NCI-H146 treated with DMSO at 0.1 percent for 48 hours (cell line): ENCODE measurements around the gene ENTPD6.
"Not testable (repeated sequence)": the region's sequence is repeated elsewhere in the genome, so short reads cannot be mapped to it uniquely, and the experiment has no call there.

Experiments used
- DNase-seq: peaks from one replicate; lab custom pipeline; 2025; ENCODE audit not compliant: unreplicated experiment; lab: John Stamatoyannopoulos, UW

Gene ENTPD6

DNA sequence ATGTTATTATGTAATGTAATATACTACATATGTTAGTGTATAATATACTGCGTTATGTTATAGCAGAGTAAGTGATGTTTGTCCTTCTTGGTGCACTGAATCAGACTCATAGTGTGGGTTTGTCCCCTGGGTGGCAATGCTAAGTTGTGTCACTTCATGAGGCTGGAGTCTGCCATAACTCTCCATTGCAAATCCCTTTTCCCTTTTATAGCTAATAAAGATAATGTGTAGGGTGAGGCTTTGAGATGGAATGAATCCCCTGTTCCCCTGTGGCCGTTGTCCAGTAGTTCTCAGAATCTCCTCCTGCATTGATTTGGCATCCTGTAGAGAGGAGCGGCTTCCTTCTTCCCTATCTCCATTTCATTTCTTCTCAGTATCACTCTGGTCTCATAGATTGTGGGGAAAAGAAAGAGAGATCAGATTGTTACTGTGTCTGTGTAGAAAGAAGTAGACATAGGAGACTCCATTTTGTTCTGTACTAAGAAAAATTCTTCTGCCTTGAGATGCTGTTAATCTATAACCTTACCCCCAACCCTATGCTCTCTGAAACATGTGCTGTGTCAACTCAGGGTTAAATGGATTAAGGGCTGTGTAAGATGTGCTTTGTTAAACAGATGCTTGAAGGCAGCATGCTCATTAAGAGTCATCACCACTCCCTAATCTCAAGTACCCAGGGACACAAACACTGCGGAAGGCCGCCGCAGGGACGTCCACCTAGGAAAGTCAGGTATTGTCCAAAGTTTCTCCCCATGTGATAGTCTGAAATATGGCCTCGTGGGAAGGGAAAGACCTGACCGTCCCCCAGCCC is 45.5 kb downstream of the ENTPD6 start:
- not testable (repeated sequence) for DNase-seq

DNA sequence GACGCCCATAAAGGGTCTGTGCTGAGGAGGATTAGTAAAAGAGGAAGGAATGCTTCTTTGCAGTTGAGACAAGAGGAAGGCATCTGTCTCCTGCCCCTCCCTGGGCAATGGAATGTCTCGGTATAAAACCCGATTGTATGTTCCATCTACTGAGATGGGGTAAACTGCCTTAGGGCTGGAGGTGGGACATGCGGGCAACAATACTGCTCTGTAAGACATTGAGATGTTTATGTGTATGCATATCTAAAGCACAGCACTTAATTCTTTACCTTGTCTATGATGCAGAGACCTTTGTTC is 46.1 kb downstream of the ENTPD6 start:
- not testable (repeated sequence) for DNase-seq

DNA sequence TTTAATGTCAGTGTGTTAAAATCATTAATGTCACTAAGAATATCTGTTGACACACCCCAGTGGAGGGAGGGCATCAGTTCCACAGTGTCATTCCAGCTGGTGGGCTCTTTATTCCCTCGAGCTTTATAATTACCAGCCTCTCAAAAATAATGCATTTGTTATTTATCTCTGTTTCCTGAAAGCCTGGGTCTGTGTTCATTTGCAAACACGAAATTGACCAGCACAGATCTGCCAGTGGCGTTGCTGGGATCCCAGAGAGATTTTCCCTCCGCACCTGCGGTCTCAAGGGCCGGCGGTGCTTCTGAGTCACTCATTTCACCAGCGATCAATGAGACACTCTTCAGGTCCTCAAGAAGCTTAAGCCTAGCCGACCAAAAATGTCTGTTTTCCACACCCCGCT is 46.7 kb downstream of the ENTPD6 start:
- DNase-seq: peak; percentile 48

DNA sequence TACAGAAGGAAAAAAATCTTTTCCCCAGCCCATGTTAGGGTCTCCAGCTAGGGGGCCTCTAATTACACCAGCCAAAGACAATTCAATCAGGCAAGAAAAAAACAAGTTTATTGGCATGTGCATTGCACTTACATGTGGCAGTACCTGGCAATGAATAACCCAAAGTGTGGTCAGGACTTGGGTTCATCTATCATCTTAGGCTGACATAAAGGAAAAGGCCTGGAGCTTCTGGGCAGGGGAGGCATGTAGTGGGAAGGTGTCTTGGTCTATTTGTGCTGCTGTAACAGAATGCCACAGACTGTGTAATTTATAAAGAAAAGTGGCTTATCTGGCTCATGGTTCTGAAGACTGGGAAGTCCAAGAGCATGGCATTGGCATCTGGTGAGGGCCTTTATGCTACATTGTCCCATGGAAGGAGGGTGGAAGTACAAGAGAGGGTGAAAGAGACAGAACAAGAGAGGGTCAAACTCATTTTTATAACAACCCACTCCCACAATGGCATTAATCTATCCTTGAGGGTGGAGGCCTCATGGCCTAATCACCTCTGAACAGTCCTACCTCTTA is 48.0 kb downstream of the ENTPD6 start:
- DNase-seq: no peak

DNA sequence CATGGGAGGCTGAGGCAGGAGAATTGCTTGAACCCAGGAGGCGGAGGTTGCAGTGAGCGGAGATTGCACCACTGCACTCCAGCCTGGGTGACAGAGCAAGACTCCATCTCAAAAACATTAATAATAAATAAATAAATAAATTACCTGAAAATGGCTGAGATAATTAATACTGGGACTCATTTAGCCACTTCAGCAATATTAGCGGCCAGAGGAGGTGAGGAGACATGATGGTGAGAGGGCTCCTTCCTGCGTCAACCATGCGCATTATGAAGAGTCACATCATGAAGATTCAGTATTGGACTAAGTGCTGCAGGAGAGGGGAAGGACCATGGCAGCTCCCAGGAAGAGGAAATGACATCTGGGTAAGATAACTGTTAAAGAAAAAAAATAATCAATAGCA is 49.5 kb downstream of the ENTPD6 start:
- no peak for DNase-seq

DNA sequence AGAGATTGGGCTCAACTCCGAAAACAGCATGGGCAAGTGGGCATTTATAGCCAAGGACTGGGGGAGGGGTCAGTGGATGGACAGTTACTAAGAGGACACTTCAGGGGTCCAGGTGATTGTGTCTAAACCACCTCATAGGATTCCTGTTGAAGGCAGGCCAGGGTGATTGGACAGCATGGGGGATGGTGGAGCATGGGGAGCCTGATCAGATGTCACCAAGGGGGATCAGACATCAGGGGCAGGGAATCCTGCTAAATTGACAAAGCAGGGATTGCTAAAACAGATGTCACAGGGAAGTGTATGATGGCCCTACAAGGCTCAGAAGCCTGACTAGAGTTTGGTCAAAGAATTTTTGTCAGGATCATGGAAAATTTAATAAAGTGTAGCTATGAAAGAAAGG is 49.9 kb downstream of the ENTPD6 start:
- DNase-seq: no peak

DNA sequence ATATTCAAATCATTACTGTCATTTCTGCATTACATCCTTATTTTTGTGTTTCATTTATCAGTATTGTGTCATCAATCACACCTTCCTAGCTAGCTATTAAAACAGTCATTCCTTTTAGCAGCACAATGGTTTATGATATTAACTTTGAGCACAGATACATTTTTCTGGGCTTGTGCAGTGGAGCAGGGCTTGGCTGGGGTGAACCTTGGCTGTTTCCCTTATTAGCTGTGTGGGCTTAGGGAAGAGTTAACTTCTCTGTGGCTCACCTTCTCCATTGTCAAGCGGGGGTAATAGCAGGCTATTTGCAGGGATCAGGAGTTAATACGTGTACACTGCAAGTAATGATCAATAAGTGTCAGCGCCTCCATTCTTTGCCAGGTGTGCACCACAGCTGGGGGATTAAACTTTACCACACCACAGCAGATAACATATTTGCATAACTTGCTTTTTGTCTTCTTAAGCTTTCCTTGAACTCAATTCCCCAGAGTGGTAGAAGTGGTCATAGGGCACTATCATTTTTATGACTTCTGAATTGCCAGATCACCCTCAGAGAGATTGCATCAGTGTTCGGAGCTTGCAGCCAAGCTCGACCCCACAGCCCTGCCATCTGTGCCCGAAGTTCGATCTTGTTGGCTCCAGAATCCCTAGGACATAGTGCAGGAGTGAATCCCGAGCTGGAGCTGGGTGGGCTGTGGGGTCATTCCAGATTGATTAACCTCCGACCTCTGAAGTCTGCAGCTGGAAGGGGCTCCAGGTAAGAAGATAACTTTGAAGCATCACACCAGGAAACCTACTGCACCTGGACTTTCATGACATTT is 50.9 kb downstream of the ENTPD6 start:
- DNase-seq: no peak

DNA sequence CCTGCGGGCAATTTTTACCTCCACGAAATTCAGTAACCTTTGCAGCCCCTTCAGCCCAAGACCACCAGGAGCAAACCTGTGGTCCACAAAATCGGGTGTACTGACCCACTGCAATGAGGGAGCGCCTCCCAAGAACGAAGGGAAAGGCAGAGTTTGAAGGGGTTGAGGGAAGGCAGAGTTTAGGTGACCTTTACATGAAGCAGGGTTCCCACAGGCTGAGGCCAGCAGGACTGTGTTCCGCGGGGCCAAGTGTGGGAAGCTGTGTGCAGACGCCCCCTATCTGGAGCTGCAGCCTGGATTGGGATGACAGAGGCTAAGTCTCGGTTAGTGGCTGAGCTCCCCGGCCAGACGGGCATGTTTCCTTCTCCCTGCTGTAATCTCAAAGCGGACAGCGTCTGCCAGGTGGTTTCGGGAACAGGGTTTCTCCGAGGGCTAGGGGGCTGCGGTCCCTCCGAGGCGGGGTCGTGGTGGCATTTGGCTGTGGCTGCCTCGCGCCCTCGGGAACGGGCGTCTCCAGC is 51.5 kb downstream of the ENTPD6 start:
- no peak for DNase-seq

DNA sequence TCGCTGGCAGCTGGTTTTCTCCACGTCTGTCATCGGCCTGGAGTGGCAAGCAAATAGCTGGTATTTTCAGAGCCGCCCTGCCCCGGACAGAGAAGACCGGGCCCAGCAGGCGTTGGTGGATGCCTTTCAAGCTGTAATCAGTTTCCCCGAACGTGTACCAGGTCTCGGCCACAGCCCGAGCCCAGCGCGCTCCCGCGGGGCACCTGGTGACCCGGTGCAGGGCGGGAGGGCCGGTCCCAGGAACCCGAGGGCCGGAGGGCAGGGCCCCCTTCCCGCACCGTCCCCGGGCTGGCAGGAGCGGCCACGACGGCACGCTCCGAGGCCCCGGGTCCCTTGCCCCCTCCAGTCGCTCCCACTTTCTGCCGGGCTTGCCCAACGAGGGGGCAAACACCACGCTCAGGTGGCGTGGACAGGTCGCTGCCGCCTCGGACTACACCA is 52.0 kb downstream of the ENTPD6 start:
- DNase-seq: no peak

DNA sequence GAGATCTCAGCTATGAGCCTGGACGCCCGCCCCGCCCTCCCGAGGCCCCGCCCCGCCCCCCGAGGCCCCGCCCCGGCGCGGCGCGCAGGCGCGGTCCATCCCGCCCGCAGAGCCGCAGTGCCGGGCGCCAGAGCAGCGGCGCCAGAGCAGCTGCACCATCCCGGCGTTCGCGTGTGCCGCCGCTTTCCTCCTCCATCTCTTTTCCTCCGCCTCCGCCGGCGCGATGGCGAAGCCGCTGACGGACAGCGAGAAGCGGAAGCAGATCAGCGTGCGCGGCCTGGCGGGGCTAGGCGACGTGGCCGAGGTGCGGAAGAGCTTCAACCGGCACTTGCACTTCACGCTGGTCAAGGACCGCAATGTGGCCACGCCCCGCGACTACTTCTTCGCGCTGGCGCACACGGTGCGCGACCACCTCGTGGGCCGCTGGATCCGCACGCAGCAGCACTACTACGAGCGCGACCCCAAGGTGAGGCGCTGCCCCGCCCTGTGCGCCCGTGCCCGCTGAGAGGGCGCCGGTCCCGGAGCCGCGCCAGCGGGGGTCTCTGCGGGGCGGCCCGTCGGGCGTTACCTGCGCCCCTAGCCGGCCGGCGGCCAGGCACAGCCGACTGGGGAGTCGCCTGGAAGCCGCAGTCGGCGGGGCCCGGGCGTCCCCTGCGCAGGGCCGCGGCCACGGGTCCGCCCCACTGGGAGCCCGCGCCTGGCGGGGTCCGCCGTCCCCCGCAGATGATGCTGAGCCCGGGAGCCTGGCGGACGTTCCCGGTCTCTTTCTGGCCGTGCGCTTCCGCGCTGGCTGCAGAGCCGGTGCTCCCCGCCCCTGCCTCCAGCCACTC is 52.7 kb downstream of the ENTPD6 start, which contains the start of gene PYGB:
TSS of gene PYGB (plus strand) at position 130 of the 830 bp plus-strand sequence. CDS start at position 224, 94 bp downstream.
- peak; percentile 71 for DNase-seq

DNA sequence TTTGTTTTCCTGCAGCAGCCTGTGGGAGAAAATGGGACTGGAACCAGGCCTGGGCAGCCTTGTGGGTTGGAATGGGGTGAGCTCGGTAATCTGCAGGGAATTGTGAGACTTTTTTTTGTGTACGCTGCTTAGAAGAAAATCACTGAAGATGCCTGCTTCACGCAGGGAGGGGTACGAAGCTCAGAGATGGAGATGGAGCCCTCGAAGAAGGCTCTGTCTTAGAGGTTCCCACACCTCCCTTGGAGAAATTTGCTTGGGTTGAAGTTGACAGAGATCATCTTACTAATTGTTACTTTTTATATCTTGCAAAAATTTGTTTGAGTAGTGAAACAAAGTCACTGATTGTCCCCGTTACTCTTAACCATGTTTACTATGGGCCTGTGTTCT is 53.3 kb downstream of the ENTPD6 start:
- DNase-seq: peak; percentile 43

DNA sequence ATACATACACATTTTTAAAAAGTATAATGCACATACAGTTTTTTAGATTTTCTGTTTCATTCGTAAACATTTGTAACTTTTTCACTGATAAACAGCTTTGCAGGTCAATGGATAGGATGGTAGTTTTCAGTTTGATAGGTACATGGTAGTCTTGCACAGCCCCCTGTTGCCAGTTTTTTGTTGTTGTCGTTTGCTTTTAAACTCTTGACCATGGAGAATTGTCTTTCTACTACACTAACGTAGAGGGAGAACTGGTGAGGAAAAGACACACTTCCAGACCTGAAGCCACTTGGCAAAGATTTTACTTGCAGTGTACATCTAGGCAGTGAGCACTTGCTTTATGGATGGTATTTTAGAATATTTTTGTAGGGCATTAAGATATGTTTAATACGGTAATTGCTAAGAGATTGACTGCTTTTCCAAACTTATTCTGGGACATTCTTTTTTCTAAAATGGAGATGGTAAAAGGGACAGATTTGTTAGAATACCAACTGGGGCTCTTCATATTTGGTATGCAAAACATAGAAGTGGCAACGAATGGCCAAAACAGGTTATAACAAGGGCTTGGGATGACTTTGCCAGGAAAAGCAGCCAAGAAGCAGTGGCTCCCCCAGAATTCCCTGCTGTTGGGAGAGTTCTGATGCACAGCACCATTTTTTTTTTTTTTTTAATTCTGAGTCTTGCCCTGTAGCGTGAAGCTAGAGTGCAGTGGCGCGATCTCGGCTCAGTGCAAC is 53.9 kb downstream of the ENTPD6 start:
- DNase-seq: no peak

DNA sequence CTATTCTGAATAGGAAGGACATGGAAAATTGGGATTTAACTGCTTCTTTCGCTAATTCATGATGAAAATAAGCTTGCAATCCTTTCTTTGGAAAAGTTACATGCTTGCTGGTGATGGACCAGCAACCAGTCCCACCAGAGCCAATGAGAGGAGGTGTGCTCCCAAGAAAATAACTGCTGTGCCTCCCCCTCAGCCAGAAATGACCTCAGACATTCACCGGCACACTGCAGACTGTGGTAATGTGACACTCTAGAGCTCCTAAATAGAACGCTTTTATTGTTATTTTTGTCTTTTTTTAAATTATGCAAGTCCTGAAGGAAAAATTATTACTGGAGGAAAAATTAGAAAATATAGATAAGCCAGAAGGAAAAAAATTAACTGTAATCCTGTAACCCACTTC is 55.0 kb downstream of the ENTPD6 start:
- no peak for DNase-seq

DNA sequence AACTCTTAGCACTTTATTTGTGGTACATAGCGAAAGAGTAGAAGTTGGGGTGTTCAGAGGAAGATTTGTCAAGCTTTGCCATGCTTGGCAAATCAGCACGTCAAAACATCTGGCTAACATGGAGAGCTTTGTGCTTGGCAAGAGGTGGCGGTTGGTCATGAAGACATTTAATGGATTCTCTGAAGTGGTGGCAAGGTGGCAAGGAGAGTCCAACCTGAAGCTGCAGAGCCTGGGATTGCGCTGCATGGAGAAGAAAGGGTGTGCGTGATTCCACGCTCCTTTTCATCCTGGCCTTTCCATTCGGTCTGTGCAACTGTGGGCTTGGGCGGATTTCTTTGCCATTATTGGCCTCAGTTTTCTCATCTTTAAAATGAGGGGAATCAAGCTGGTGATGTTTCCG is 55.5 kb downstream of the ENTPD6 start:
- DNase-seq: no peak

DNA sequence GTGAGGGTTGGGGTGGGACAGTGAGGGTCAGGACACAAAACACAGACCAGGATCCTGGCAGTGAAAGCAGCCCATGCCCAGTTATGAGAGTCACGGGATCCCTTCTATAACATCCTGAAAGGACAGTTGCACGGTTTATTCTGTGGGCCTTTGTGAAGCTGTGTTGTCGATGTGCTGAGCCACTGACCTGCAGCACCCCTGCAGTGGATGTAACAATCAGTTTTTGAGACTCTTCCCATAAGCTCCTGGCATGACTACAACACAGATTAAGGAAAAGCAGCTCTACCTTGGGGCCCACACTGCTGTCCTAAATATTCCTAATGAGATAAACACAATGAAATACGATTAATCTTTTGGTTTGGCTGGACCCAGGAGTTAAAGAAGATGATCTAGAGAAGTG is 56.0 kb downstream of the ENTPD6 start:
- DNase-seq: no peak

DNA sequence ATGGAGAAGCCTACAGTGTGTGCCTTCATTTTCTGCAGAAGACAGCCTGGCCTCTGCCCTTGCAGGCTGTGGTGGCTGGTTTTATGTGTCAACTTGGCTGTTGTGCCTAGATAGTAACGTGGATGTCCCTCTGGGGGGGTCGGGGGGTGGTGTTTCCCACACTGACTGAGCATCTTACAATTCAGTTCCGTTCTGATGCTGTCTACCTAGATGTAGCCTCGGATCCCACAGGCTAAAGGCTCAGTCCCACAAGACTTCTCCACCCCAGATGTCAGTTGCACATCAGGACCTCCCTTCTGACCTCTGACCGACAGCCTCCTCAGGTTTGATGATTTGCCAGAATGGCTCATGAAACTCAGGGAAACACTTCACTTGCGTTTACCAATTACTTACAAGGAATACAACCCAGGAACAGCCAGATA is 56.7 kb downstream of the ENTPD6 start:
- no peak for DNase-seq

DNA sequence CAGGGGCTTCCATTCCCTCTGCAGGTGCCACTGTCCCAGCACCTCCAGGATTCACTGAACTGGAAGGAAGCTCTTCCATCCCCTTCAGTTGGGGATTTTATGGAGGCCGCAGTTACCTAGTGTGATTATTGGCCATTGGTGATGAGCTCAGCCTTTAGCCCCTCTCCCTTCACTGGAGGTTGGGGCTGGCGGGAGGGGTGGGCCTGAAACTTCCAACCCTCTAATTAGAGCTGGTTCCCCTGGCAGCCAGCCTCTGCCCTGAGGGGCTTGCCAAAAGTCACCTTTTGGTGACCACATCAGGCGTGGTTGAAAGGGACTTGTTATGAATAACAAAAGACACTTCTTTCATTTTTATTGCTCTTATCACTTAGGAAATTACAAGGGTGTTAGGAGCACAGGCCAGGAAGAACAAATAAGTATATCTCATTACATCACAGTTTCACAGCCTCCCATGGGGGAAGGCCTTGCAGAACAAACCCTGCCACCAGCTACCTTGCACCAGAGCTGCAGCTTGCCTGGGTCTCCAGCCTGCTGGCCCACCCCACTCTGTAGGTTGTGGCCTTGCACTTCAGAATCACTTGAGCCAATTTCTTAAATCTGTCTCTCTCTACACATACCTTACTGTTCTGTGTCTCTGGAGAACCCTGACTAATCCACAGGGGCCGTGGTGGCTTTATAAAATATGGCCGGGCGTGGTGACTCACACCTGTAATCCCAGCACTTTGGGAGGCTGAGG is 57.3 kb downstream of the ENTPD6 start:
- peak; percentile 94 for DNase-seq

DNA sequence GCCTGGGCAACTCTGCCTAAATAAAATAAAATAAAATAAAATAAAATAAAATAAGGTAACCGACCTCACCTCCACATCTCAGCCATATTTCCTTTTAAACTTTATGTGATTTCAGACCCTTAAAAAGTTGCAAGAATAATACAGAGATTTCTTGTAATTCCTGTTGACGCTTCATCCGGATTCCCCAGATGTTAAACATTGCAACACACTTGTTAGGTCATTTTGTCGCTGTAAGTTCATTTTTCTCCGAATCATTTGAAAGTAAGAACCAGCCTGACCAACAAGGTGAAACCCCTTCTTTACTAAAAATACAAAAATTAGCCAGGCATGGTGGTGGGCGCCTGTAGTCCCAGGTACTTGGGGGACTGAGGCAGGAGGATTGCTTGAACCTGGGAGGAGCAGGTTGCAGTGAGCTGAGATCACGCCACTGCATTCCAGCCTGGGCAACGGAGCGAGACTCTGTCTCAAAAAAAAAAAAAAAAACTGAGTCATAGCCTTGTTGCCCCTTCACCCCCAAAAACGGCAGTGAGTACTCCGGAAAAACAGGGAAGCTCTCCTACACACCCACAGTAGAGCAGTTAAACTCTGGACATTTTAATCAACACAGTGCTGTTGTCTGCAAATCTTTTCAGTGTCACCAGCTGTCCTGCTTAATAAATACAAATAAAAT is 58.2 kb downstream of the ENTPD6 start:
- DNase-seq: no peak

DNA sequence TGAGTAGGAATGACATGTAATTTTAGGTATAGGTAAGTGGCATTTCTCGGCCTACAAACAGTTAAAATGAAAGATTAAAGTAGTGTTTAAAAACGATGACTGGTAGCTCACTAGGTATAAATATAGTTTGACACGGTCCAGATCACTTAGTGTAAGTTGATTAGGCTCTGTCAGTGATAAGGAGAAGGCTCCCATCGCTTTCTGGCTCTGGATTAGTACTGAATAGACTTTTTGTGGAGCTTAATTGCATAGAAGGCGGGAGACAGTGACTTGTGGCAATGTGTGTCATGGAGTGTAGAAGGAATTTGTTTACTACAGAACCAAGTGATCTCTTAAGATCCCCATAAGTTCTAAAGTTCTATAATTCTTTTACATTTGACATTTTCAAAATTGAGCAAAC is 59.1 kb downstream of the ENTPD6 start:
- DNase-seq: no peak
